GM12878 (cell line): Measurements from ENCODE around the gene NUDCD3. TPM values are rescaled to one million over a fixed set of nuclear protein-coding genes. Genes with fewer than 3 reads are reported as not detected.

Experiments
- ATAC-seq: fragments of 200-7000 bp; cut with Tn5 transposase; 3 replicates; pipeline ENCODE4 v1.9.1; 2020; ENCODE audit warnings: mild to moderate bottlenecking, moderate library complexity
- BruUV-seq: library from RNA; stranded (reverse); fragments of 400-500 nt; replicated peaks from 2 replicates; lab custom pipeline; 2021; lab: Mats Ljungman, UMichigan
- CTCF ChIA-PET: fragments of 300-600 bp; sonication (Branson Sonifier 250); formaldehyde crosslinking; extraction: SDS; loops from one replicate; lab custom pipeline; 2021; ENCODE audit warnings: inconsistent platforms; lab: Yijun Ruan, JAX
- POLR2A ChIA-PET: fragments of 350-600 bp; formaldehyde crosslinking; extraction: SDS; loops from one replicate; lab custom pipeline; 2021; ENCODE audit warnings: inconsistent platforms; lab: Charles Lee
- RAD21 ChIA-PET: fragments of 300-600 bp; sonication (Branson Sonifier 250); formaldehyde crosslinking; loops from one replicate; lab custom pipeline; 2023; ENCODE audit warnings: antibody characterized with exemption; ENCODE audit not compliant: unreplicated experiment; lab: Charles Lee
- SMC1A ChIA-PET: fragments of 300-600 bp; sonication (Branson Sonifier 250); formaldehyde crosslinking; loops from one replicate; lab custom pipeline; 2023; ENCODE audit not compliant: unreplicated experiment, uncharacterized antibody; lab: Charles Lee
- DNase-seq: peaks from one replicate; pipeline ENCODE4 v3.0.0-alpha.2; 2011; ENCODE audit warnings: low read depth, low spot score
- FAIRE-seq: peaks from 3 replicates; lab custom pipeline; 2011; peaks lifted over from hg19 to GRCh38; lab: Jason Lieb, UNC
- H2AFZ ChIP-seq: 2 replicates; pipeline ENCODE4 v1.6.0; 2011; ENCODE audit warnings: low read depth, low read length, control low read depth; ENCODE audit not compliant: control insufficient read depth
- H3K27ac ChIP-seq: 2 replicates; pipeline ENCODE4 v1.5.1; 2011; ENCODE audit warnings: control low read depth; ENCODE audit not compliant: control insufficient read depth, insufficient read depth
- H3K27me3 ChIP-seq, 2 experiments: replicated peaks in 1 of 2; 2 replicates each; pipeline versions ENCODE4 v1.6.0 to v1.6.1; 2011; ENCODE audit warnings: low read length in 1 of 2; ENCODE audit not compliant: control insufficient read depth in 2 of 2, insufficient read depth in 2 of 2
- H3K36me3 ChIP-seq, 2 experiments: 2 replicates each; pipeline ENCODE4 v1.5.1; 2011; ENCODE audit warnings: low read length in 1 of 2; ENCODE audit not compliant: control insufficient read depth in 2 of 2, insufficient read depth in 2 of 2
- H3K4me1 ChIP-seq: 2 replicates; pipeline ENCODE4 v1.6.1; 2011; ENCODE audit warnings: mild to moderate bottlenecking, low read length, moderate library complexity, mixed read lengths; ENCODE audit not compliant: control insufficient read depth, insufficient read depth
- H3K4me2 ChIP-seq: 2 replicates; pipeline ENCODE4 v1.6.0; 2011; ENCODE audit warnings: control low read depth; ENCODE audit not compliant: control insufficient read depth, insufficient read depth
- H3K4me3 ChIP-seq: fragments of 200-600 bp; sonication (generic); 2 replicates; pipeline ENCODE4 v1.5.1; 2016
- H3K79me2 ChIP-seq: 2 replicates; pipeline ENCODE4 v1.6.0; 2011; ENCODE audit warnings: low read length; ENCODE audit not compliant: control insufficient read depth, insufficient read depth
- H3K9ac ChIP-seq: 2 replicates; pipeline ENCODE4 v1.8.0; 2011; ENCODE audit warnings: low read length, control low read depth, mixed read lengths; ENCODE audit not compliant: control insufficient read depth, insufficient read depth
- H3K9me3 ChIP-seq: replicated peaks from 3 replicates; pipeline ENCODE4 v1.5.1; 2011; ENCODE audit warnings: mild to moderate bottlenecking, low read length; ENCODE audit not compliant: control insufficient read depth, insufficient read depth
- H4K20me1 ChIP-seq: 2 replicates; pipeline ENCODE4 v1.6.0; 2011; ENCODE audit not compliant: control insufficient read depth, insufficient read depth
- ATF7 ChIP-seq: fragments of 450-650 bp; IDR thresholded peaks from 2 replicates; pipeline ENCODE4 v1.6.1; 2016; ENCODE audit warnings: low read depth, mild to moderate bottlenecking
- CREB1 ChIP-seq: IDR thresholded peaks from 2 replicates; pipeline ENCODE4 v1.6.1; 2012; ENCODE audit warnings: low read depth, mild to moderate bottlenecking, inconsistent platforms
- IKZF2 ChIP-seq, 2 experiments: fragments of 450-650 bp; IDR thresholded peaks; 2 replicates each; pipeline ENCODE4 v1.6.1; 2017; ENCODE audit warnings: mild to moderate bottlenecking in 2 of 2, moderate library complexity in 2 of 2
- NRF1 ChIP-seq: conservative IDR thresholded peaks from 2 replicates; pipeline ENCODE4 v1.6.1; 2011; ENCODE audit warnings: mild to moderate bottlenecking, low read depth, low read length, improper control_type of control experiment
- POLR2AphosphoS2 ChIP-seq: IDR thresholded peaks from 2 replicates; pipeline ENCODE4 v1.6.1; 2011; ENCODE audit warnings: low read depth, mild to moderate bottlenecking, low read length, improper control_type of control experiment, moderate library complexity
- TBL1XR1 ChIP-seq: IDR thresholded peaks from 2 replicates; pipeline ENCODE4 v1.6.1; 2012; ENCODE audit warnings: low read depth, low read length, improper control_type of control experiment
- WGBS: methylation state at CpG from one replicate; pipeline ENCODE4 v1.1.6; 2016; ENCODE audit warnings: low lambda C conversion rate; ENCODE audit not compliant: insufficient replicate concordance, insufficient coverage; ENCODE audit errors: missing lambda C conversion rate; 5-methylcytosine and 5-hydroxymethylcytosine counted together
- in situ Hi-C: fragments of 300-500 bp; cut with MboI; formaldehyde crosslinking; loops from 9 replicates; pipeline ENCODE4 v1.14.3; 2018; ENCODE audit warnings: mixed read lengths
- intact Hi-C: fragments of 100-400 bp; cut with micrococcal nuclease; formaldehyde crosslinking; loops from one replicate; pipeline ENCODE4 v1.14.2; 2022; ENCODE audit not compliant: unreplicated experiment
- polyA plus RNA-seq, 11 experiments: library from polyadenylated mRNA; depleted of rRNA in 4 of 11; unstranded in 6 of 11; stranded (reverse) in 5 of 11; fragments of >200 nt; fragmentation: Nextera tagmentation in 4 of 11; fragmentation: Illumina TruSeq in 1 of 11; extraction: Ambion mirVana in 4 of 11; extraction: Trizol in 1 of 11; gene quantifications; 1 replicate in 1 of 11; 2 replicates in 10 of 11; pipeline versions ENCODE4 v1.2.1 to v1.2.3, GENCODE V29; 2011 to 2016; ENCODE audit warnings: inconsistent platforms in 2 of 11, missing spikeins in 2 of 11, low read depth in 1 of 11
- total RNA-seq, 4 experiments: library from RNA; depleted of rRNA in 3 of 4; stranded (reverse); fragments of >200 nt in 3 of 4; fragmentation: Illumina TruSeq in 1 of 4; extraction: Trizol in 1 of 4; gene quantifications; 2 replicates each; pipeline versions ENCODE4 v1.2.1 to v1.2.3, GENCODE V29; 2013 to 2021
- TF ChIP-seq, protein P1 (sequence below): IDR thresholded peaks from 2 replicates; pipeline ENCODE4 v1.6.1; 2012; ENCODE audit warnings: mild to moderate bottlenecking, low read depth, low read length
- TF ChIP-seq, protein P2 (sequence below): IDR thresholded peaks from 2 replicates; pipeline ENCODE4 v1.6.1; 2011; ENCODE audit warnings: low read depth, low read length, improper control_type of control experiment, borderline replicate concordance

Gene NUDCD3
- total and polyA plus RNA-seq, 10 of the 15 experiments (the other 5 are each of a cell fraction or from before 2014, with no cell fraction given): 25.0 to 89.8 (median 46.4) TPM

- SMC1A ChIA-PET: interaction anchor here (1.1 kb wide), 1 partner anchor 129 kb away, joined by 3 read pairs; no protein-coding TSS in a partner anchor
- intact Hi-C loops: no loop called here
Measured at GRCh38 chr7:44403775-44404174, 86.7 kb downstream of the NUDCD3 start.

More at GRCh38 chr7:44403775-44404174, 86.7 kb downstream of the NUDCD3 start:
- ChIA-PET RAD21 (interaction anchor here (1.1 kb wide), 1 partner anchor 27 kb away, joined by 3 read pairs; no protein-coding TSS in a partner anchor), CTCF (interaction anchor here (1.0 kb wide), 1 partner anchor 89 kb away, joined by 3 read pairs; no protein-coding TSS in a partner anchor), POLR2A (no interaction called here)
- H3K4me1 ChIP-seq: no peaks in the 10 kb centered on the region
- H3K27me3 ChIP-seq: no peaks in the 10 kb centered on the region
- peaks cover 23 to 24% of the 10 kb centered on the region in 2 experiments; a peak in 3 of 4 replicates for H3K36me3 ChIP-seq
- H3K9ac ChIP-seq: no peak overlapping the region
- H4K20me1 ChIP-seq: no peaks in the 10 kb centered on the region
- no peak overlapping the region for H3K4me2 ChIP-seq
- no peak overlapping the region for H2AFZ ChIP-seq
- no peaks in the 10 kb centered on the region; the same call in 1 of the 2 replicates for H3K79me2 ChIP-seq
- TF ChIP-seq CREB1: no peak
- no peak for TF ChIP-seq NRF1
- TF ChIP-seq, protein P1, sequence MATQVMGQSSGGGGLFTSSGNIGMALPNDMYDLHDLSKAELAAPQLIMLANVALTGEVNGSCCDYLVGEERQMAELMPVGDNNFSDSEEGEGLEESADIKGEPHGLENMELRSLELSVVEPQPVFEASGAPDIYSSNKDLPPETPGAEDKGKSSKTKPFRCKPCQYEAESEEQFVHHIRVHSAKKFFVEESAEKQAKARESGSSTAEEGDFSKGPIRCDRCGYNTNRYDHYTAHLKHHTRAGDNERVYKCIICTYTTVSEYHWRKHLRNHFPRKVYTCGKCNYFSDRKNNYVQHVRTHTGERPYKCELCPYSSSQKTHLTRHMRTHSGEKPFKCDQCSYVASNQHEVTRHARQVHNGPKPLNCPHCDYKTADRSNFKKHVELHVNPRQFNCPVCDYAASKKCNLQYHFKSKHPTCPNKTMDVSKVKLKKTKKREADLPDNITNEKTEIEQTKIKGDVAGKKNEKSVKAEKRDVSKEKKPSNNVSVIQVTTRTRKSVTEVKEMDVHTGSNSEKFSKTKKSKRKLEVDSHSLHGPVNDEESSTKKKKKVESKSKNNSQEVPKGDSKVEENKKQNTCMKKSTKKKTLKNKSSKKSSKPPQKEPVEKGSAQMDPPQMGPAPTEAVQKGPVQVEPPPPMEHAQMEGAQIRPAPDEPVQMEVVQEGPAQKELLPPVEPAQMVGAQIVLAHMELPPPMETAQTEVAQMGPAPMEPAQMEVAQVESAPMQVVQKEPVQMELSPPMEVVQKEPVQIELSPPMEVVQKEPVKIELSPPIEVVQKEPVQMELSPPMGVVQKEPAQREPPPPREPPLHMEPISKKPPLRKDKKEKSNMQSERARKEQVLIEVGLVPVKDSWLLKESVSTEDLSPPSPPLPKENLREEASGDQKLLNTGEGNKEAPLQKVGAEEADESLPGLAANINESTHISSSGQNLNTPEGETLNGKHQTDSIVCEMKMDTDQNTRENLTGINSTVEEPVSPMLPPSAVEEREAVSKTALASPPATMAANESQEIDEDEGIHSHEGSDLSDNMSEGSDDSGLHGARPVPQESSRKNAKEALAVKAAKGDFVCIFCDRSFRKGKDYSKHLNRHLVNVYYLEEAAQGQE: no peak
- TF ChIP-seq ATF7: no peak
- no peak for TF ChIP-seq TBL1XR1
- TF ChIP-seq, protein P2, sequence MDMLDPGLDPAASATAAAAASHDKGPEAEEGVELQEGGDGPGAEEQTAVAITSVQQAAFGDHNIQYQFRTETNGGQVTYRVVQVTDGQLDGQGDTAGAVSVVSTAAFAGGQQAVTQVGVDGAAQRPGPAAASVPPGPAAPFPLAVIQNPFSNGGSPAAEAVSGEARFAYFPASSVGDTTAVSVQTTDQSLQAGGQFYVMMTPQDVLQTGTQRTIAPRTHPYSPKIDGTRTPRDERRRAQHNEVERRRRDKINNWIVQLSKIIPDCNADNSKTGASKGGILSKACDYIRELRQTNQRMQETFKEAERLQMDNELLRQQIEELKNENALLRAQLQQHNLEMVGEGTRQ: no peak
- no peak for TF ChIP-seq IKZF2 (IDR thresholded peaks at IDR 0.05)
- no peak for TF ChIP-seq POLR2AphosphoS2
- BruUV-seq: no TSS peak
- DNase-seq: no peak
- no peak overlapping the region for H3K4me3 ChIP-seq
- no peak for ATAC-seq
- WGBS: 100% methylated on average over 2 of the region's 2 CpGs
- no peak for FAIRE-seq
- no peak overlapping the region for H3K27ac ChIP-seq
- in situ Hi-C loops: no loop called here
- H3K9me3 ChIP-seq: no peaks in the 10 kb centered on the region
